Heart left ventricle (tissue), 13 donors: Measurements from ENCODE around the gene CD151.

Experiments
- POLR2A ChIP-seq, 2 donors: fragments of 450-650 bp; IDR thresholded peaks; one replicate each; pipeline ENCODE4 v1.6.1; 2017; ENCODE audit warnings: antibody characterized with exemption in 2 of 2, mild to moderate bottlenecking in 2 of 2, moderate library complexity in 2 of 2
- TF ChIP-seq, protein P1 (sequence below), 12 donors: fragments of 200-600 bp; sonication (generic) in 4 of 12; IDR thresholded peaks; one replicate each; pipeline versions ENCODE4 v1.5.0 to v1.8.0; 2018 to 2022; ENCODE audit warnings: antibody characterized with exemption in 12 of 12, mild to moderate bottlenecking in 5 of 12
- donor health status: ischemic (EF 13 %, LVEDD 7.1; RV severe dilation, severe dysfunction).
- donor health status: DM: no; HTN: yes; CAD: no.
- donor health status: DM: no; HTN: no; CAD: no.
- donor health status: ischemic (EF 25% LVEDD 6.9; RV normal size, moderate dysfunction).
- donor health status: ischemic (EF 25% LVEDD 5.7; RV mildly dilated, moderate dysfunction).
- donor health status: ischemic (EF 35%, LVEDD 5.7; RV mildly dilated, moderate dysfunction).
- donor health status: nonischemic (EF 11% LVEDD 7.7; RV severe dilation, severe dysfunction).
- donor health status: DM: yes; HTN: yes; CAD: no.
- donor health status: PGD.
- donor health status: ischemic (EF 29% LVEDD 5.4; RV normal size, mild dysfunction).
- donor health status: nonischemic (EF 23%, LVEDD 6.1; RV moderate dilation, normal function).

DNA sequence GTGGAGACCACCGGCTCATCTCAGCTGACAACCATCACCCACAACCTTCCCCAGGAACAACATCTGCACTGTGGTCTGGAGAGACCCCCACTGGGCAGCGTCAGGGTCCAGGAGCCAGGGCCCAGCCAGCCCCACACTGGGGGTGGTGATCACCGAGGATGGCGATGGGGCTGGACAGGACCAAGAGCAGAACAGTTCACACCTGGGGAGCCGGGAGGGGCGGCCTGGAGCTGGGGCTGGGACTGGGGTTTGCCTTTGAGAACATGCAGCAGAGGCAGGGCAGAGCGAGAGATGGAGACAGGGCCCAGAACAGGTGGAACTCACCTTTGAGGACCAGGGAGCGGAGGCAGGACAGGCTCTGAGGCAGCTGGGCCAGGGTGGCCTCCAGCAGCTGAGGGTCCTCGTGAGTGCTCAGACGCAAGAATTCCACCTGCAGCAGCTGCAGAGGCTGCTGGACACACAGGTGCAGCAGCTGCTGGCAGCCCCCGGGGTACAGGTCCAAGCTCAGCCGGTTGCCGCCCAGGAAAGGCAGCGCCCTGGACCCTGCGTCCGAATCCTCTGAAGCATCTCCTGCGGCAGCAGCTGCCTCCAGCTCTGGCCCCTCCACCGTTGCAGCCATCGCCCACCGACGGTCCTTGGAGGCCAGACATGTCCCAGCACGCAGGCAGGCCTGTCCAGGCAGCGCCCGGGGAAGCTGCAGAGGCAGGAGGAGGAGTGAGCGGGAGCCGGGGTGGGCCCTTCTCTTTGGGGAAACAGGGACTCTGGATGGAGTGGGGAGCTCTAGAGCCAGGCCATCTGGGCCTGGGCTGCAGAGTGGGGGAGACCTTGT, 28.8 kb upstream of the CD151 start:
- TF ChIP-seq POLR2A (IDR thresholded peaks at IDR 0.05): no peak
- TF ChIP-seq, protein P1, sequence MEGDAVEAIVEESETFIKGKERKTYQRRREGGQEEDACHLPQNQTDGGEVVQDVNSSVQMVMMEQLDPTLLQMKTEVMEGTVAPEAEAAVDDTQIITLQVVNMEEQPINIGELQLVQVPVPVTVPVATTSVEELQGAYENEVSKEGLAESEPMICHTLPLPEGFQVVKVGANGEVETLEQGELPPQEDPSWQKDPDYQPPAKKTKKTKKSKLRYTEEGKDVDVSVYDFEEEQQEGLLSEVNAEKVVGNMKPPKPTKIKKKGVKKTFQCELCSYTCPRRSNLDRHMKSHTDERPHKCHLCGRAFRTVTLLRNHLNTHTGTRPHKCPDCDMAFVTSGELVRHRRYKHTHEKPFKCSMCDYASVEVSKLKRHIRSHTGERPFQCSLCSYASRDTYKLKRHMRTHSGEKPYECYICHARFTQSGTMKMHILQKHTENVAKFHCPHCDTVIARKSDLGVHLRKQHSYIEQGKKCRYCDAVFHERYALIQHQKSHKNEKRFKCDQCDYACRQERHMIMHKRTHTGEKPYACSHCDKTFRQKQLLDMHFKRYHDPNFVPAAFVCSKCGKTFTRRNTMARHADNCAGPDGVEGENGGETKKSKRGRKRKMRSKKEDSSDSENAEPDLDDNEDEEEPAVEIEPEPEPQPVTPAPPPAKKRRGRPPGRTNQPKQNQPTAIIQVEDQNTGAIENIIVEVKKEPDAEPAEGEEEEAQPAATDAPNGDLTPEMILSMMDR (IDR thresholded peaks at IDR 0.05): no peak
